ENCODE data around the gene TPM2. TPM values are rescaled to one million over a fixed set of nuclear protein-coding genes. Genes with fewer than 3 reads are reported as not detected.
A peak's percentile ranks its signal among the peaks of the same experiment; 100 is the strongest.

The TPM2 gene
- total and polyA plus RNA-seq, 11 donors: 621 to 2,450 (median 858) TPM

DNA sequence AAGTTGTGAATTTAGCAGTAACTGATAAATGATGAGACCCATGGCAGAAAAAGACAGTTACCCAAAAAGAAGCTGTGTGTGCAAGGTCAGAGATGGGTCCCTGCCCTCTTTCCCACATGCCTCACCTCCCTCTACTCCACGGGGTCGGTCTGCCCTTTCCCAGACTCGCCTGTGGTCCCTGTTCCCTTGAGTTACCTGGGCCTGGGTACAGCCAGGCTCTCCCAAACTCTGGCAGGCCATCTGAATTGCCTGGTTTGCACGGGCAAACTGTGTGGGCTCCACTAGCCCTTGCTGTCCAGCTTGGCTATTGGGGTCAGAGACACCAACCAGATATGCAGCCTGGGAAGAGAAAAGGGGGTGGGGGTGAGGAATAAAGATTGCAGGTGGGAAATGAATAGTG is 18.4 kb upstream of the TPM2 start:
- no peak overlapping the region for H3K4me3 ChIP-seq
- no peaks in the 10 kb centered on the region for H3K9me3 ChIP-seq
- peaks cover 0 to 19% (median 0%) of the 10 kb centered on the region in 12 donors for H3K4me1 ChIP-seq
- intact Hi-C loops (cut with DNase I): loop anchor here in 1 of 10 donors (5.0 kb wide), 1 partner anchor 46 kb away; no protein-coding TSS in a partner anchor
- TF ChIP-seq, protein P1, sequence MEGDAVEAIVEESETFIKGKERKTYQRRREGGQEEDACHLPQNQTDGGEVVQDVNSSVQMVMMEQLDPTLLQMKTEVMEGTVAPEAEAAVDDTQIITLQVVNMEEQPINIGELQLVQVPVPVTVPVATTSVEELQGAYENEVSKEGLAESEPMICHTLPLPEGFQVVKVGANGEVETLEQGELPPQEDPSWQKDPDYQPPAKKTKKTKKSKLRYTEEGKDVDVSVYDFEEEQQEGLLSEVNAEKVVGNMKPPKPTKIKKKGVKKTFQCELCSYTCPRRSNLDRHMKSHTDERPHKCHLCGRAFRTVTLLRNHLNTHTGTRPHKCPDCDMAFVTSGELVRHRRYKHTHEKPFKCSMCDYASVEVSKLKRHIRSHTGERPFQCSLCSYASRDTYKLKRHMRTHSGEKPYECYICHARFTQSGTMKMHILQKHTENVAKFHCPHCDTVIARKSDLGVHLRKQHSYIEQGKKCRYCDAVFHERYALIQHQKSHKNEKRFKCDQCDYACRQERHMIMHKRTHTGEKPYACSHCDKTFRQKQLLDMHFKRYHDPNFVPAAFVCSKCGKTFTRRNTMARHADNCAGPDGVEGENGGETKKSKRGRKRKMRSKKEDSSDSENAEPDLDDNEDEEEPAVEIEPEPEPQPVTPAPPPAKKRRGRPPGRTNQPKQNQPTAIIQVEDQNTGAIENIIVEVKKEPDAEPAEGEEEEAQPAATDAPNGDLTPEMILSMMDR (IDR thresholded peaks at IDR 0.05): no peak
- TF ChIP-seq POLR2A (IDR thresholded peaks at IDR 0.05): no peak
- peak in 1 of 5 donors; percentile 15 for DNase-seq
- peaks cover 13 to 100% (median 98%) of the 10 kb centered on the region in 9 donors for H3K36me3 ChIP-seq
- no peaks in the 10 kb centered on the region for H3K27me3 ChIP-seq
- WGBS, 4 donors: 89 to 96% (median 92%) methylated on average over 4 of the region's 4 CpGs
- ATAC-seq: no peak
- H3K27ac ChIP-seq: no peak overlapping the region

- peak overlapping the region in 1 of 12 donors; percentile 13 for H3K27ac ChIP-seq
- no peak for ATAC-seq
Measured at GRCh38 chr9:35706951-35707350, 17.2 kb upstream of the TPM2 start.

DNA sequence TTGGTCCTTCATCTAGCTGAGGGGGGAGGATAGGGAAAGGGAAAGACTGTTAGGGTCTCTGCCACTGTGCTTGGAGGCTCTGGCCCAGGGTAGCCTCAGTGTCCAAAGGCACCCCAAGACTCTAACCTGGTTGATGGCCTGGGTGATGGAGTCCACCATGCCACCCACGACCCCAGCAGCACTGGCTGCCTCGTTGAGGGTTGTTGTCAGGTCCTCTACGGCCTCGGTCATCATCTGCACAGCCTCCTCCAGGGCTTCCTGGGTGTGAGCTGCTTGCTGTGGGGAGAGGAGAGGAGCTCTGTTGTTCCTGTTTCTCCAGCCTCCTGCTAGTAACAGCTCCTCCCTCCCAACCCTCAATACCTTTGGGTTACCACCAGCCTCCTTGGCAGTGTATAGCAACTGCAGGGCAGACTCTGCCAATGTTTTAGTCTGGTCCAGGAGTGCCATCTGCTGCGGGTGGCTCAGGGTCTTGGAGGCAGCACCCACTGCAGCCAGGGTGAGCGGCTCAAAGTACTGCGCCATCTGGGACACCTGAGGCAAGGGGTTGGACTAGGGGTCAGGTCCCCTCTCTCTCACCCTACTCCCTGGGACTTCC is 16.2 kb upstream of the TPM2 start:
- peak overlapping the region in 1 of 12 donors; percentile 21 for H3K27ac ChIP-seq
- H3K27me3 ChIP-seq: no peaks in the 10 kb centered on the region
- H3K4me3 ChIP-seq: no peak overlapping the region
- ATAC-seq (no peak), DNase-seq (peak in 2 of 5 donors; percentile 14 to 18)
- H3K36me3 ChIP-seq: peaks cover 13 to 100% (median 98%) of the 10 kb centered on the region in 9 donors
- no peaks in the 10 kb centered on the region for H3K9me3 ChIP-seq
- peaks cover 0 to 16% (median under 1%) of the 10 kb centered on the region in 12 donors for H3K4me1 ChIP-seq
- intact Hi-C loops (cut with DNase I): loop anchor here in 1 of 10 donors (5.0 kb wide), 1 partner anchor 44 kb away; no protein-coding TSS in a partner anchor
- WGBS, 4 donors: 87 to 96% (median 94%) methylated on average over 3 to 7 of the region's 7 CpGs
- TF ChIP-seq, protein P1 (IDR thresholded peaks at IDR 0.05): no peak
- TF ChIP-seq POLR2A (IDR thresholded peaks at IDR 0.05): no peak

More at GRCh38 chr9:35706951-35707350, 17.2 kb upstream of the TPM2 start:
- 86 to 97% (median 93%) methylated on average over 9 to 10 of the region's 10 CpGs for whole genome bisulfite sequencing, 4 donors
- peaks cover 0 to 19% (median 0%) of the 10 kb centered on the region in 12 donors for H3K4me1 ChIP-seq
- TF ChIP-seq POLR2A (IDR thresholded peaks at IDR 0.05): no peak
- TF ChIP-seq, protein P1 (IDR thresholded peaks at IDR 0.05): no peak
- H3K4me3 ChIP-seq: no peak overlapping the region
- peaks cover 13 to 100% (median 98%) of the 10 kb centered on the region in 9 donors for H3K36me3 ChIP-seq
- intact Hi-C loops (cut with DNase I): loop anchor here in 1 of 10 donors (5.0 kb wide), 1 partner anchor 45 kb away; no protein-coding TSS in a partner anchor
- no peaks in the 10 kb centered on the region for H3K27me3 ChIP-seq
- H3K9me3 ChIP-seq: no peaks in the 10 kb centered on the region
- peak in 2 of 5 donors; percentile 11 for DNase-seq

- H3K4me1 ChIP-seq: peaks cover 0 to 20% (median 1%) of the 10 kb centered on the region in 12 donors
- peak in 2 of 5 donors; percentile 10 to 14 for DNase-seq
- WGBS, 4 donors: 76 to 93% (median 88%) methylated on average over 8 of the region's 8 CpGs
- no peak for ATAC-seq
- H3K36me3 ChIP-seq: peaks cover 13 to 100% (median 98%) of the 10 kb centered on the region in 9 donors
- H3K4me3 ChIP-seq: no peak overlapping the region
- intact Hi-C loops (cut with DNase I): loop anchor here in 1 of 10 donors (5.0 kb wide), 1 partner anchor 43 kb away; no protein-coding TSS in a partner anchor
- TF ChIP-seq, protein P1 (IDR thresholded peaks at IDR 0.05): no peak
- TF ChIP-seq POLR2A (IDR thresholded peaks at IDR 0.05): no peak
- peak overlapping the region in 2 of 12 donors; percentile 21 to 59 for H3K27ac ChIP-seq
- no peaks in the 10 kb centered on the region for H3K27me3 ChIP-seq
- H3K9me3 ChIP-seq: no peaks in the 10 kb centered on the region
Measured at GRCh38 chr9:35705372-35705771, 15.6 kb upstream of the TPM2 start.
